Kidney (tissue), 14 donors: ENCODE data around the gene MAPKAPK2. TPM values are rescaled to one million over a fixed set of nuclear protein-coding genes. Genes with fewer than 3 reads are reported as not detected.

Source experiments
- DNase-seq, 5 donors: peaks; one replicate each; pipeline ENCODE4 v3.0.0-alpha.2; 2013 to 2020
- FAIRE-seq: peaks from 2 replicates; lab custom pipeline; 2012; peaks lifted over from hg19 to GRCh38; lab: Jason Lieb, UNC
- H3K27ac ChIP-seq, 2 donors: one replicate each; pipeline ENCODE4 v1.7.0; 2013; ENCODE audit warnings: low read depth in 2 of 2, low read length in 2 of 2, inconsistent platforms in 1 of 2
- H3K27me3 ChIP-seq: one replicate; pipeline ENCODE4 v1.7.1; 2013; ENCODE audit warnings: low read length, inconsistent platforms; ENCODE audit not compliant: control insufficient read depth, insufficient read depth
- H3K36me3 ChIP-seq, 3 donors: one replicate each; pipeline versions ENCODE4 v1.7.0 to v1.7.1; 2013; ENCODE audit warnings: low read length in 3 of 3, control low read depth in 1 of 3, inconsistent platforms in 1 of 3; ENCODE audit not compliant: insufficient read depth in 3 of 3, control insufficient read depth in 2 of 3
- H3K4me1 ChIP-seq, 3 donors: one replicate each; pipeline versions ENCODE4 v1.7.0 to v1.7.1; 2013; ENCODE audit warnings: low read length in 3 of 3, inconsistent platforms in 1 of 3, low read depth in 1 of 3; ENCODE audit not compliant: control insufficient read depth in 2 of 3, insufficient read depth in 2 of 3
- H3K4me3 ChIP-seq, 3 donors: one replicate each; pipeline versions ENCODE4 v1.7.0 to v1.8.1; 2013; ENCODE audit warnings: low read length in 3 of 3, control low read depth in 1 of 3, inconsistent platforms in 1 of 3
- H3K9ac ChIP-seq, 3 donors: one replicate each; pipeline versions ENCODE4 v1.7.0 to v1.7.1; 2013; ENCODE audit warnings: low read length in 3 of 3, control low read depth in 1 of 3, inconsistent platforms in 1 of 3
- H3K9me3 ChIP-seq, 3 donors: one replicate each; pipeline versions ENCODE4 v1.7.0 to v1.7.1; 2013; ENCODE audit warnings: low read length in 3 of 3, control low read depth in 1 of 3, inconsistent platforms in 1 of 3; ENCODE audit not compliant: control insufficient read depth in 2 of 3, insufficient read depth in 1 of 3
- intact Hi-C: fragments of 100-400 bp; cut with DNase I; formaldehyde crosslinking; loops from one replicate; pipeline ENCODE4 v1.11.1; 2022
- polyA plus RNA-seq: library from polyadenylated mRNA; stranded (reverse); fragments of 350-450 nt; fragmentation: Illumina TruSeq; extraction: RNeasy Lipid Tissue Mini Kit (QIAGEN cat#74804); gene quantifications from one replicate; pipeline ENCODE4 v1.2.3, GENCODE V29; 2014; ENCODE audit warnings: low read depth, low replicate concordance; ENCODE audit not compliant: insufficient read depth
- total RNA-seq: library from RNA; stranded (reverse); fragmentation: NEBNext Ultra II Directional; extraction: Animal tissue kit (Norgen Biotek cat#: 25700); gene quantifications from one replicate; pipeline ENCODE4 v1.2.1, GENCODE V29; 2021
- TF ChIP-seq, protein P1 (sequence below): IDR thresholded peaks from 3 replicates; pipeline ENCODE4 v1.5.1; 2012; ENCODE audit warnings: mild to moderate bottlenecking, moderate library complexity, borderline replicate concordance; ENCODE audit not compliant: insufficient read depth; ENCODE audit errors: extremely low read depth
- donor health status: control.
- donor health status: control.
- donor health status: control.
- donor health status: control.
- donor health status: control.
- donor health status: DM: yes; HTN: yes; CAD: no.
- donor health status: Normal renal cell carcinoma (clear cell type).

Gene MAPKAPK2
- total and polyA plus RNA-seq, 2 donors from 2014 or later = 84.5 to 113 TPM

- Histone ChIP-seq H3K27ac (no peak overlapping the region), H3K9me3 (no peaks in the 10 kb centered on the region), H3K4me3 (no peak overlapping the region), H3K27me3 (no peaks in the 10 kb centered on the region), H3K36me3 (no peaks in the 10 kb centered on the region), H3K4me1 (no peaks in the 10 kb centered on the region), H3K9ac (no peak overlapping the region)
- TF ChIP-seq, protein P1, sequence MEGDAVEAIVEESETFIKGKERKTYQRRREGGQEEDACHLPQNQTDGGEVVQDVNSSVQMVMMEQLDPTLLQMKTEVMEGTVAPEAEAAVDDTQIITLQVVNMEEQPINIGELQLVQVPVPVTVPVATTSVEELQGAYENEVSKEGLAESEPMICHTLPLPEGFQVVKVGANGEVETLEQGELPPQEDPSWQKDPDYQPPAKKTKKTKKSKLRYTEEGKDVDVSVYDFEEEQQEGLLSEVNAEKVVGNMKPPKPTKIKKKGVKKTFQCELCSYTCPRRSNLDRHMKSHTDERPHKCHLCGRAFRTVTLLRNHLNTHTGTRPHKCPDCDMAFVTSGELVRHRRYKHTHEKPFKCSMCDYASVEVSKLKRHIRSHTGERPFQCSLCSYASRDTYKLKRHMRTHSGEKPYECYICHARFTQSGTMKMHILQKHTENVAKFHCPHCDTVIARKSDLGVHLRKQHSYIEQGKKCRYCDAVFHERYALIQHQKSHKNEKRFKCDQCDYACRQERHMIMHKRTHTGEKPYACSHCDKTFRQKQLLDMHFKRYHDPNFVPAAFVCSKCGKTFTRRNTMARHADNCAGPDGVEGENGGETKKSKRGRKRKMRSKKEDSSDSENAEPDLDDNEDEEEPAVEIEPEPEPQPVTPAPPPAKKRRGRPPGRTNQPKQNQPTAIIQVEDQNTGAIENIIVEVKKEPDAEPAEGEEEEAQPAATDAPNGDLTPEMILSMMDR = no peak
- no peak for DNase-seq
- intact Hi-C loops = no loop called here
- FAIRE-seq = no peak
These were observed 94.9 kb downstream of the MAPKAPK2 start for GRCh38 chr1:206779638-206780037.

DNA sequence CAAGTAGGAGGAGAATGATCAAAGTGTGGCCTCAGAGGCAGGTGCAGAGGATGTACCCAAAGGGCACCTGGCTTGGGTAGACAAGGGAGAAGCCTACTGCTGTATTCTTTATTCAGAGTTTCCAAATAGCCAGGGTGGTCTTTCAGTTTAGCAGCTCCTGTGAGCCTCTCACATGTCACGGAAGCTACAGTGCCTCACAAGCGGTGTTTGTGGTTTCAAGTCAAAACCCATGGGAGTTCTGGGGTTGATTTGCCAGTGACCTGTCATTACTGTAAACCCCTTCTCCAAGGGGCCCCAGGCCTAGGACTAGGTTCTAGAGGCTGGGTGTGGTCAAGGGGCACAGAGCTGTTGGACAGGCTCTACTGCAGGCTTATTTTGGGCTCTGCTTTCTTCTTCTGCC is 97.7 kb downstream of the MAPKAPK2 start:
- Histone ChIP-seq H3K9me3 (no peaks in the 10 kb centered on the region), H3K36me3 (no peaks in the 10 kb centered on the region), H3K4me3 (no peak overlapping the region), H3K27ac (no peak overlapping the region), H3K4me1 (no peaks in the 10 kb centered on the region), H3K9ac (no peak overlapping the region), H3K27me3 (no peaks in the 10 kb centered on the region)
- DNase-seq = no peak
- TF ChIP-seq, protein P1 = no peak
- intact Hi-C loops = no loop called here
- FAIRE-seq = no peak

- TF ChIP-seq, protein P1 = no peak
- FAIRE-seq (no peak), DNase-seq (no peak)
- Histone ChIP-seq H3K4me3 (no peak overlapping the region), H3K27me3 (no peaks in the 10 kb centered on the region), H3K36me3 (no peaks in the 10 kb centered on the region), H3K9me3 (no peaks in the 10 kb centered on the region), H3K27ac (no peak overlapping the region), H3K9ac (no peak overlapping the region), H3K4me1 (no peaks in the 10 kb centered on the region)
- intact Hi-C loops = no loop called here
These were observed 98.8 kb downstream of the MAPKAPK2 start for GRCh38 chr1:206783506-206783905.

Other genes starting within 250 kb of the MAPKAPK2 start
- gene IKBKE, start 214.4 kb upstream of the MAPKAPK2 start, total RNA-seq = 14.5 TPM
- 3.4 TPM for gene IKBKE, start 214.4 kb upstream of the MAPKAPK2 start, polyA plus RNA-seq
- gene RASSF5, start 177.4 kb upstream of the MAPKAPK2 start, total RNA-seq = 18.8 TPM
- 2.4 TPM for gene RASSF5, start 177.4 kb upstream of the MAPKAPK2 start, polyA plus RNA-seq
- 45.1 TPM for gene EIF2D, start 72.4 kb upstream of the MAPKAPK2 start, total RNA-seq
- gene EIF2D, start 72.4 kb upstream of the MAPKAPK2 start, polyA plus RNA-seq = 44.5 TPM
- gene DYRK3, start 49.4 kb upstream of the MAPKAPK2 start, total RNA-seq = 12.7 TPM
- gene DYRK3, start 49.4 kb upstream of the MAPKAPK2 start, polyA plus RNA-seq = 3.5 TPM
- 3.6 TPM for gene IL19, start 85.9 kb downstream of the MAPKAPK2 start, total RNA-seq
- 0.41 TPM for gene IL19, start 85.9 kb downstream of the MAPKAPK2 start, polyA plus RNA-seq
- gene IL10, start 87.6 kb downstream of the MAPKAPK2 start, total RNA-seq = 2.5 TPM
- 0.49 TPM for gene IL10, start 87.6 kb downstream of the MAPKAPK2 start, polyA plus RNA-seq
- not detected for gene IL20, start 180.7 kb downstream of the MAPKAPK2 start, total RNA-seq
- gene IL20, start 180.7 kb downstream of the MAPKAPK2 start, polyA plus RNA-seq = not detected
- not detected for gene IL24, start 212.5 kb downstream of the MAPKAPK2 start, total RNA-seq
- not detected for gene IL24, start 212.5 kb downstream of the MAPKAPK2 start, polyA plus RNA-seq
- gene FCMR, start 237.0 kb downstream of the MAPKAPK2 start, total RNA-seq = 16.7 TPM
- gene FCMR, start 237.0 kb downstream of the MAPKAPK2 start, polyA plus RNA-seq = 1.3 TPM